Liver (tissue), 3 donors: Measurements from ENCODE around the gene SV2B.

ENCODE experiments used
- CTCF ChIP-seq: fragments of 150-350 bp; IDR thresholded peaks from 2 replicates; pipeline ENCODE4 v1.5.1; 2017; ENCODE audit warnings: improper control_type of control experiment, low read depth, low read length; ENCODE audit not compliant: missing input control
- GABPA ChIP-seq, 2 donors: IDR thresholded peaks in 1 of 2; conservative IDR thresholded peaks in 1 of 2; 2 replicates each; pipeline ENCODE4 v1.6.1; 2016; ENCODE audit warnings: antibody characterized with exemption in 2 of 2, mild to moderate bottlenecking in 1 of 2, moderate library complexity in 1 of 2
- JUND ChIP-seq, 2 donors: IDR thresholded peaks; 2 replicates each; pipeline ENCODE4 v1.6.1; 2016; ENCODE audit warnings: antibody characterized with exemption in 2 of 2
- MAX ChIP-seq: IDR thresholded peaks from 2 replicates; pipeline ENCODE4 v1.6.1; 2016; ENCODE audit warnings: antibody characterized with exemption
- RAD21 ChIP-seq, 2 donors: IDR thresholded peaks; 2 replicates each; pipeline ENCODE4 v1.6.1; 2016; ENCODE audit warnings: antibody characterized with exemption in 2 of 2, mild to moderate bottlenecking in 2 of 2
- REST ChIP-seq: IDR thresholded peaks from 2 replicates; pipeline ENCODE4 v1.6.1; 2016; ENCODE audit warnings: antibody characterized with exemption, mild to moderate bottlenecking
- TAF1 ChIP-seq: conservative IDR thresholded peaks from 2 replicates; pipeline ENCODE4 v1.6.1; 2016; ENCODE audit warnings: antibody characterized with exemption, mild to moderate bottlenecking
- ZBTB33 ChIP-seq: IDR thresholded peaks from 2 replicates; pipeline ENCODE4 v1.6.1; 2016; ENCODE audit warnings: antibody characterized with exemption
- donor health status: healthy.
- donor health status: healthy.

GRCh38 chr15:91329914-91330313 is 229.9 kb downstream of the SV2B start:
- no peak for TF ChIP-seq CTCF
- TF ChIP-seq RAD21 (IDR thresholded peaks at IDR 0.05), result no peak
- TF ChIP-seq JUND (IDR thresholded peaks at IDR 0.05), result no peak
- TF ChIP-seq REST, result no peak
- no peak for TF ChIP-seq MAX
- no peak for TF ChIP-seq GABPA (IDR thresholded peaks at IDR 0.05 in 1 of 2, conservative IDR thresholded peaks at IDR 0.05 in 1 of 2)
- no peak for TF ChIP-seq TAF1
- no peak for TF ChIP-seq ZBTB33
